ENCODE measurements around the gene PCSK5.
"Not testable (repeated sequence)": the region's sequence is repeated elsewhere in the genome, so short reads cannot be mapped to it uniquely, and the experiment has no call there.

PCSK5 gene

DNA sequence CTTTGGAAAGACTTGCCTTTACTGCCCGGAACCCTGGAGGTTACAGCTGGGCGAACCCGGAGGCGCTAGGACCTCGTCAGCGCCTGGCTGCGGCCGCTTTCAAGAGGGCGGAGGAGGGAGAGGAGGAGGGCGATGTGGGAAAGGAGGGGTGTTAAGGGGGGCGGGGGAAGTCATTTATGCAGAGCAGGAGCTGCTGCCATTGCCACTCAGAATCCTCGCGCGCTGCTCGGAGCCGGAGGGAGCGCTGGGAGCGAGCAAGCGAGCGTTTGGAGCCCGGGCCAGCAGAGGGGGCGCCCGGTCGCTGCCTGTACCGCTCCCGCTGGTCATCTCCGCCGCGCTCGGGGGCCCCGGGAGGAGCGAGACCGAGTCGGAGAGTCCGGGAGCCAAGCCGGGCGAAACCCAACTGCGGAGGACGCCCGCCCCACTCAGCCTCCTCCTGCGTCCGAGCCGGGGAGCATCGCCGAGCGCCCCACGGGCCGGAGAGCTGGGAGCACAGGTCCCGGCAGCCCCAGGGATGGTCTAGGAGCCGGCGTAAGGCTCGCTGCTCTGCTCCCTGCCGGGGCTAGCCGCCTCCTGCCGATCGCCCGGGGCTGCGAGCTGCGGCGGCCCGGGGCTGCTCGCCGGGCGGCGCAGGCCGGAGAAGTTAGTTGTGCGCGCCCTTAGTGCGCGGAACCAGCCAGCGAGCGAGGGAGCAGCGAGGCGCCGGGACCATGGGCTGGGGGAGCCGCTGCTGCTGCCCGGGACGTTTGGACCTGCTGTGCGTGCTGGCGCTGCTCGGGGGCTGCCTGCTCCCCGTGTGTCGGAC lies at the start of gene PCSK5:
TSS of gene PCSK5 (plus strand) at position 202 of the 805 bp plus-strand sequence. CDS start at position 711, 509 bp downstream.
- DNase-seq (ENCODE audit: low read depth, low spot score) = peak; percentile 81

DNA sequence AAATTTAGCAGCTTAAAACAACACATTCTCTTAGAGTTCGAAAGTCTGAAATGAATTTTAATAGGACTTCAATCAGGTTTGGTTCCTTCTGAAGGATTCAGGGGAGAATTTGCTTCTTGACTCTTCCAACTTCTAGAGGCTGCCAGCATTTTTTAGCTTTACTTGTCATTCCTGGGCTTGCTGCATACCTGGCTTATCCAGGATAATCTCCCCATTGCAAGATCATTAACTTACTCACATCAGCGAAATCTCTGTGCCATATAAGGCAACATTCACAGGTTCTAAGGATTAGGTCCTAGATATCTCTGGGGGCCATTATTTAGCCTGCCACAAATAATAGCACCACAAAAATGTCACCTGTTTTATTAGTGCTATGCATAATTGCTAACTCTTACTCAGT lies 46.2 kb upstream of the PCSK5 start:
- no peak for DNase-seq (ENCODE audit: low read depth, low spot score)

DNA sequence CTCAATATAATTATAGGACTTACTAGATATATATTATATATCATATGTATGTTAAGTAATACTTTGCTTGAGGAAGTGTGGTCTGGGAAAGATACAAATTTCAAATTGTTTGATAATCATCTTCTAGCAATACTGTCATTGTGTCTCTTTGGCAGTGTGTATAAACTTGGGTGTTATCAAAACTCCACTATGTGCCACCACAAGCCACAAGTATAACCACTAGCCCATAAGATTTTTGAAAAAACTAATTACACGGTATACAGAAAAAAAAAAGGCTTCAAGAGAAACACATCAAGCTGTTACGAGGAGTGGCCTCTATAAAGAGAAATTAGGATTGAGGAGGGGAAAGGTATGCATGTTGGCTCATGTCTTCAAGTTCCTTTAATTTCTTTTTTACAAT lies 44.7 kb upstream of the PCSK5 start:
- DNase-seq (ENCODE audit: low read depth, low spot score) = no peak

DNA sequence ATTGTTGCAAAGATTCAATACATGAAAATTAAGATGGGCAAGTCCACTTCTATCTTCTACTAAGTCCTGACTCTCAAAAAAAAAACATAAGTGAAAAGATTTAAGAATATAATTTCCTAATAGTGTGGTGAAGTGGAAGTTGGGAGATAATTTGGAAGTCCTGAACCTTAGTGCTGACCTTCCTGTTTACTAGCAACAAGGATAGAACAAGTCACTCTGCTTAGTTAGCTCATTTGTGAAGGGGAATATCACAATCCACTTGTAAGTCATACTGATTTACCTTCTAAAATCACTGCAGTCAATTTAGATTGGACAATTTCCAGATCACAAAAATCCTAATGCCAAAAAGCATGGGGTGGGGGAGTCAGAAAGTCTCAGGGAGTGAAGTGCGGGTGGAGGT lies 43.4 kb upstream of the PCSK5 start:
- no peak for DNase-seq (ENCODE audit: low read depth, low spot score)

DNA sequence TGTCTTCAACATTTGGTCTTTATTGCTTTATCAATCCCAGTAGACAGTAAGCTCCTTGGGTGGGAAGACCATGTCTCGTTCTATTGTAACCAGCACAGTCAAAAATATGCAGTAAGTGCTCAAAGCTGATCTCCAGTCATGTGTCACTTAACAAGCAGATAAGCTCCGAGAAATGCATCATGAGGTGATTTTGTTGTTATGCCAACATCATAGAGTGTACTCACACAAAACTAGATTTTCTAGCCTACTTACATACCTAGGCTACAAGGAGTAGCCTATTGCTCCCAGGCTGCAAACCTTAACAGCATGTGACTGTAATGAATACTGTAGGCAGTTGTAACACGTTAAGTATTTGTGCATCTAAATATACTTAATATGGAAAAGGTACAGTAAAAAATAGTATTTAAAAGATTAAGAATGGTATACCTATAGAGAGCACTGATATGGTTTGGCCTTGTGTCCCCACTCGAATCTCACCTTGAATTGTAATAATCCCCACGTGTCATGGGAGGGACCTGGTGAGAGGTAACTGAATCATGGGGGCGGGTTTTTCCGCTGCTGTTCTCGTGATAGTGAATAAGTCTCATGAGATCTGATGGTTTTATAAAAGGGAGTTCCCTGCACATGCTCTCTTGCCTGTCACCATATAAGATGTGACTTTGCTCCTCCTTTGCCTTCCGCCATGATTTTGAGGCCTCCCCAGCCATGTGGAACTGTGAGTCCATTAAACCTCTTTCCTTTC lies 39.8 kb upstream of the PCSK5 start:
- no peak for DNase-seq (ENCODE audit: low read depth, low spot score)

DNA sequence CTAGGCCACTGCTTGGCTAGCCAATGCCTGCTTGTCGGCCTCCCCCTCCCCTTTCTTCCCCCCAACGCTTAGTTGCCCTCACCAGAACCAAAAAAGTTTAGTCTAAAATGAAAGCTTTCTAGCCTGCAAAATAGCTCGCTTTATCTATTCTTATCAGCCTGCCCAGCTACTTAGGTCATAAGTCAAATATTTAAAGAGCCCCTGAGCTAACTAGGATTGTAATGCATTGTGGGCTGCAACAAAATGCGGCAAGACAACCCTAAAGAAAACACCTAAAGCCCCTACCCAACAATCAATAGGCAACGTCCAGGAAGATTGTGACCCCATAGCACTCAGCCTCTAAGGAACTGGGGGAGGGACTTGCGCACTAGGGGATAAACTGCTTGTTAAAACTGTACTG lies 38.6 kb upstream of the PCSK5 start:
- DNase-seq (ENCODE audit: low read depth, low spot score) = no peak

DNA sequence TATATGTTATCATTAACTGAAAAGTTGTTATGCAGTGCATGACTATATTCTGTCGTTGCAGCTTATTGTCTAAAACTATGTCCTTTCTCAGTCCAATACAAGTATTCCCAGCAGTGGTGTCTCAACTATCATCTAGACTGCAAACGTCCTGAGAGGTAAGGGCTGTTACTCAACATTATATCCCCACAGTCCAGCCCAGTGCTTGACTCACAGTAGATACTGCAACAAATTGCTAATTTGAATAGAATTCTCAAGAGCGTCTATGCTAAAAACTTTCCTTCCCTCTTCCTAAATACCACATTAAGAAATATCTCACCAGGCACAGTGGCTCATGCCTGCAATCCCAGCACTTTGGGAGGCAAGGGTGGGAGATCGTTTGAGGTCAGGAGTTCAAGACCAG lies 37.7 kb upstream of the PCSK5 start:
- DNase-seq (ENCODE audit: low read depth, low spot score) = no peak

DNA sequence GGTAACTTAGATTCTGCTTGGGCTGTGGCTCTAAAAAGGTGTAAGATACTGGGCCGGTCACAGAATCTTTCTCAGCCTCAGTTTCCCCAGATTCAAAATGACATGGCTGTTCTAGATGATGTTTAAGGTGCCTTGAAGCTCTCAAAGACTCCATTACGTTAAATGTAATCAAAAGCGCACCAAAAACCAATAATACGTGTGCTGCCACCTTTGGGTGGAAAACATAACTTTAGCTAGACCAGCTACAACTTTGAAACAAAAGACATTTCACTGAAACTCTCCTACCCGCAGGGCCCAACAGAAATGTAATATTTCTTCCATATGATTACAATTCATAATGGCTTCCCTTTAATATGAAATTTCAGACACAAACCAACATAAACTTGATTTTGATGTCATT lies 35.0 kb upstream of the PCSK5 start:
- DNase-seq (ENCODE audit: low read depth, low spot score) = no peak

DNA sequence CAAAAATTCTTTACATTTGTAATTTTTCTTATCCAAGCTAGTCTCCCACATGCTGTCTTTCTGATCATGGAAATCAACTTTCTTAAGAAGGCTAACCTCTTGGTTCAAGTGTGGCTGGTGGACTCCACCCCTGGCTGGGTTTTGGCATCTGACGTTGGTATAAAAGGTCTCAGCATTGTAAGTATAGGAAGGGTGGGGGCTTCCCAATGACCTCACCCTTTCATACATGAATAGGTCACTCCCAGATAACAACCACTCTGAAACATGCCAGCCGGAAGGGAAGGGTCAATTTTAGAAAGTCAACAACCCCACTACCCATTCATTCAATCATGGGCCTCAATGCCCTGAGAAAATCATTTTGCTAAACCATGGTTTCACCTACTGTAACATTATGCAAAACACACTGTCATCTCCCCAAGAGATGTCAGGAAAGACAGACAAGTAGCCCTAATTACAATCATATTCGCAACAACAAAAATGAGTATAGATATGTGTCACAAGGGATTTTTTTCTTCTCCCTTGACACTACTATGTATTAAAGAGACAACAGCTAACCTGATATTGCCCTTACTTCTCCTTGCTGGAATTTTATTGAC lies 31.9 kb upstream of the PCSK5 start:
- DNase-seq (ENCODE audit: low read depth, low spot score) = no peak

DNA sequence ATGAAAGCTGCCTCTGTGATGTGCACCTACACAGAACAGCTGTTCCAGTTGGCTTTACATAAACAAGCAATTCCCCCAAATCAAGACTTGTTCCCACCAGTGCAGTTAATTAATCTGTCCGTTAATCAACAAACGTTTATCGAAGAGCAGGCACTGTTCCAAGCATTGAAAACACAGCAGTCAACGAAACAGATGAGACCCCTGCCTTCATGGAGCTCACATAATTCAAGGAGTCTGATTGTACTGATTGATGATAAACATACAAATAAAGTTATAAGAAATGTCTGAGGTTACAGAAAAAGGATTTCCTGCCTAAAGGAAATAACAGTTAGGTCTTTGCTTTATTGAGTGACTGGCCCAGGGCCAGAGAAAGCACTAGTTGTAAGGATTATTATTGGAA lies 26.2 kb upstream of the PCSK5 start:
- no peak for DNase-seq (ENCODE audit: low read depth, low spot score)

DNA sequence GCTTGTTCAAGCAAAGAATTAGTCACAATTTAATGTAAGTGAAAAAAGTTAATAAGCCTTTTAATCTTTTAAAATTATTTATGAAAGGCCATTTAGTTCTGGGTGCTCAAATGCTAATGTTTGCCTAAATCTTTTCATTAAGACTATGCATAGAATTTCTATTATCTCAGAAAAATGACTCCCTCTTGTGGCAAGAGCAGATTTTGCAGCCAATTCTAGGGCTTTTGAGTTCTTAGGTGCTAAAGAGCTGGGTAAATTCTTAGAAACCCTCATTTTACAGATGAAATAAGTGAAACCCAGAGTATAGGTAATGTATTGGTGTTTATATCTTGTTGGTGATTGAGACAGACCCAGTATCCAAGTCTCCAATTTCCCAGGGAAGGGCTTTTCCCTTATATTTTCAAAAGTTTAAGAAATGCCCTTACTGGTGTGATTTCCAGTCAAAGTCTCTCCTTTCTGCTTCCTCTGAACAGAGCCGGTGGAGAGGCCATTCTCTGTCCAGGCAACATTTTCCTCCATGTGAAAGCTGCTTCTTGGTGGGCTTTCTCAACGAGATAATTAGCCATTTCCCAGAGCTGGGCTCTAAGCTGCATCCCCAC lies 24.1 kb upstream of the PCSK5 start:
- peak; percentile 12 for DNase-seq (ENCODE audit: low read depth, low spot score)

DNA sequence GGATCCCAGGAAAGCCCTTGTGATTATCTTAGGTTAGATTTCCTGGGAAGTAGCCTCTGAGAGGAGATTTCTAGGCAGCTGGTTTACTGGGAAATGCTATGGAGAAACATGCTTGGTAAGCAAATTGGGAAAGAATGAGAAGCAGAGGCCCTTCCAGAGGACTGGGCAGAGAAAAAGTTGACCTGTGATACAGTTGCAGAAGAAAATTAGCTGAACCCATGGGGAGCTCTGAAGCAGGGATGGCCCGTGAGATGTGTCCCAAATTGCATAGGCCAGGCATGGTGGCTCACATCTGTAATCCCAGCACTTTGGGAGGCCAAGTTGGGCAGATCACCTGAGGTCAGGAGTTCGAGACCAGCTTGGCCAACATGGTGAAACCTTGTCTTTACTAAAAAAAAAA lies 21.9 kb upstream of the PCSK5 start:
- DNase-seq (ENCODE audit: low read depth, low spot score) = not testable (repeated sequence)

DNA sequence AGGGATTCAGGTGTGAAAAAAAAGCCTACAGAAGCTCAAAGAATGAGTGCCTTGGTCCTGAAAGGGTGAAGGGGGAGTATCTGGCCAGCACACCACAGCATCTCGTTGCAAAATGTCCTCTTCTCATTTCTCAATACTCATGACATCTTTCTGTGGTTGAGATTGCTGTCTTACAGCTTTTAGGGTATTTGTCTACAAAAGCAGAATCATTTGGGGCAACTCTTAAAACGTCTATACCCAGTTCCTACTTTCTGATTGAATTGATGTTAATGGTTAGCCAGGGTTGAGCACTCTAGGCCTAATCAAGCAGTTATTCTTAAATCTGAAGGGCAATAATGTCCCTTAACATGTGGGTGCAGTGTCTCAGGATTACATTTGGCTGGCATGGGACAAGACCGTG lies 21.2 kb upstream of the PCSK5 start:
- DNase-seq (ENCODE audit: low read depth, low spot score) = no peak

DNA sequence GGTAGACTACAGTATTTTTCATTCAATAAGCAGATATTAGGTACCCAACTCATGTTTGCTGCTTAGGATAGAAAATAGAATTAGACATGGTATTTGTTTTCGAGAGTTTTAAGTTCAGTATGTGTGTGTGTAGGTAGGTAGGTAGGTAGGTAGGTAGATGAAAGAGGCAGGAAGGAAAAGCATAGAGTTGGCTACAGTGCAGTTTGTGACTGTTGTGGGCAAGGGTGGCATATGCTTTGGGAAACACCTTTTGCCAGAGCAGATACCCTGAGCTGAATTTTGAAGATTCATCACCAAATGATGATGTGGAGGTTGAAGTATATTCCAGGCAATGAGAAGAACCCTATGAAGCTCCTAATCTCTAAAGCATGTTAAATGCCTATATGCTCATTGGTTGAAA lies 20.0 kb upstream of the PCSK5 start:
- no peak for DNase-seq (ENCODE audit: low read depth, low spot score)

DNA sequence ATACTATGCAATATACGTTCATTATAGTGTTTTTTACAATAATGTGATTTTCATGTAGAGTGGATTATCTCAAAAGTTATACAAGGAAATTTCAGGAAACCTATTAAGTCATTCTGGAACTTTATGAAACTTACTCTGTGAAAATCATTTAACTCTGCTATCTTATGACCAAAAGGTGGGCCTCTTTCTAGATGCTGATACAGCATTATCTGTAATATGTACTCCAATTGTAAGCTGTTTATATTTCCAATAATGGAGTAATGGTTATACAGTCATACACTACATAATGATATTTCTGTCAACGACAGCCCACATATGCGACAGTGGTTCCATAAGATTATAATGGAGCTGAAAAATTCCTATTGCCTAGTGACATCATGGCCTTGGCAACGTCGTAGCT lies 18.8 kb upstream of the PCSK5 start:
- DNase-seq (ENCODE audit: low read depth, low spot score) = no peak

DNA sequence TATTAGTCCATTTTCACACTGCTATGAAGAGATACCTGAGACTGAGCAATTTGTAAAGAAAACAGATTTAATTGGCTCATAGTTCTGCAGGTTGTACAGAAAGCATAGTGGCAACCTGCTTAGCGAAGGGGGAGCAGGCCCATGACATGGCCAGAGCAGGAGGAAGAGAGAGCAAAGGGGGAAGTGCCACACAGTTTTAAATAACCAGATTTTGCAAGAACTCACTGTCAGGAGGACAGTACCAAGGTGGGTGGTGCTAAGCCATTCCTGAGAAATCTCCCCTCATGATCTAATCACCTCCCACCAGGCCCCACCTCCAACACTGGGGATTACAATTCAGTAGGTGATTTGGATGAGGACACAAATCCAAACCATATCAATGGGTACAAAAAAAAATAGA lies 16.8 kb upstream of the PCSK5 start:
- no peak for DNase-seq (ENCODE audit: low read depth, low spot score)

DNA sequence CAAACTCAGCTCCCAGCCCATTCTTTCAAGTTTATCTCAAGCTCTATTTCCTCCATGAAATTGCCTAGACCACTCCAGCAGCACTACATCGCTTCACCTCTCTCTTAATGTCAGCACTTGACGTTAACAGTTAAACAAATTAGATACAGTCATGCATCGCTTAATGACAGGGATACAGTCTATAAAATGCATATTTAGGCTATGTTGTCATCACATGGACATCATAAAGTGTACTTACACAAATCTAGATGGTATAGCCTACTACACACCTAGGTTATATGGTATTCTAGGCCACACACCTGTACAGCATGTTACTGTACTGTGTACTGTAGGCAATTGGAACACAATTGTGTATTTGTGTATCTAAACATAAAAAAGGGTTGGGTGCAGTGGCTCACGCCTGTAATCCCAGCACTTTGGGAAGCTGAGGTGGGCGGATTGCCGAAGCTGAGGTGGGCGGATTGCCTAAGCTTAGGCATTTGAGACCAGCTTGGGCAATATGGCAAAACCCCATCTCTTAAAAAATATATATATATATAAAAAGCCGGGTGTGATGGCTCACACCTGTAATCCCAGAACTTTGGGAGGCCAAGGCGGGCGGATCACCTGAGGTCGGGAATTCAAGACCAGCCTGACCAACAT lies 13.4 kb upstream of the PCSK5 start:
- DNase-seq (ENCODE audit: low read depth, low spot score) = no peak

DNA sequence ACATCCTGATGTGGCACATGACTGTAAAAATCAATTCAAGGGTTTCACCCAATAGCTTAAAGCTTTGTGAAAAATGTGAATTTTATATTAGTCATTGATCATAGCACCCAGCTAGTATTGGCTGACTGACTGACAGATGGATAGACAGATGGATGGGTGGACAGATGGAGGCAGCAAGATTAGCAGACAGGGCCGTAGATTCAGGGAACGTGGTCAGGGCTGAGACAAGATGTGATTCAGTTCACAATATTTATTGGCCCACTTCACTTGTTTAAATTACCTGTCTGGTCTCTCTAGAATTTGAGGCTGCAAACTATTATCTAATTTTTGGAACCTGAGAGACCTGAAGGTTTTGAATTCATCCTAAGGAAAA lies 12.0 kb upstream of the PCSK5 start:
- DNase-seq (ENCODE audit: low read depth, low spot score) = no peak

DNA sequence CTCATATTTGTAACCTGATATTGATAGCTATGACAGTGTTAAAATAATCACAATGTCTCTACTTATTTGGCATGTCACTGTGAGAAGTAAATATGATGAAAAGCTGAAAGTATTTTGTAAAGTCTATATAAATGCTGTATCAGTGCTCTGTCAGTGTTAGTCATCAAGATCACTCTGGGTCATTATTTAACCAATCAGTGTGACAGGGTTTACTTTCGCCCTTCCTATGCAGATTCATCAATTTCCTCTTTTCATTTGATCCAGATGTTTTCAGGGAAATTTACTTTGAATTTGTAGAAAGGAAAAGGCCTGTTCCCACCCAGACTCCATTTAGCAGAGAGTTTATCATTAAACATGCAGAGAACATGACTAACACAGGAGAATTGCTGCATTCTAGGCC lies 9.9 kb upstream of the PCSK5 start:
- DNase-seq (ENCODE audit: low read depth, low spot score) = no peak

DNA sequence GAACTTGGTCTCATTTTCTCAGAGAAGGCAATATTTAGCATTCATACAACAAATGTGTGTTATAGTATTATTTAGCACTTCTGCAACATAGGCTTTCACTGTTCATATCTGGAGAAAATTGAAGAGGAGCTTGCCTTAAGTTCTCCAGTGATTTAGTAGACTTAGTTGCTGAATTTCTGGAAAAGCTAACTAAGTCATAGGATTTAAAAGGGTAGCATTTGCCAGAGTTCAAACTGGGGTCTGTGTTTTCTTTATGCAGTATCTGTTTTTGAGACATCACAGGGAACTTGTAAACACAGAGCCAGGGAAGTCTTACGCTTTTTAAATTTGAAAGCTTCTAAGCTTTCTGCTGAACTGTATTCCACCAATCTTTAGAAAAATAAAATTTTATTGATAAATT lies 8.7 kb upstream of the PCSK5 start:
- no peak for DNase-seq (ENCODE audit: low read depth, low spot score)

DNA sequence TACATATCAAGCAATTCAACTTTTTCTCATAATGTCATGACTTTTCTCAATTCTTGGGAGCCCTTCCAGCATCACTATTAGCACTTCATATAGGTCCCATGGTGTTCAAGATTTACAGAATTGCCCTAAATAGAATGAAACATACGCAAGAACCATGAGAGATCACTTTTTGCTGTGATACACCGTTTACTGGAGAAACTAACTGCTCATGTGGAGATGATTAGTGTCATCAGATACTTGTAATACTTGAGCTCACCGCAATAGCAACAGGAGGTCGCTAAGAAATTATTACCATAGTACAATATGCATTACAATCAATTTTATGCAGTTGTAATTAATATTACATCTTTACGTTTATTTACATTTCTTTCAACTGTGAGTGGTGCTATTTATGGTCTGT lies 4.8 kb upstream of the PCSK5 start:
- DNase-seq (ENCODE audit: low read depth, low spot score) = no peak

DNA sequence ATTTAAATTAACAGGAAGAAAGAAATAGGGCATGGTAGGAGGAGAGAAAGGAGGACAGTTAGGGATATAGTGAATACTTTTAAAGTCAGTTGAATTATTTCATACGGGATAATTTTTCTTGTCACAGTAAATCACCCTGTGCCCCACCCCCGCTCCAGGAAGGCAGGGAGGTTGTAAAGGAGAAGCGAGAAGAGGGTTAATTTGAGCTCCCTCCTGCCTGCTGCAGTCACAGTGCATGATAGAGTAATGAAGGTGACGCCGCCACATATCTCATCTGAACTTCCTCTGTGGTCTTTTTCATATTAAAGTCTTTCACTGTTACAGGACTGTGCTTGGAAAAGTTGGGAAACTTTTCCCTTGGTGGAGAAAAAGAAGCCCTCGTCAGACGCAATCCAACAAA lies 896 bp upstream of the PCSK5 start:
- no peak for DNase-seq (ENCODE audit: low read depth, low spot score)

All from activated naive CD8-positive, alpha-beta T cell treated with anti-CD3 and anti-CD28 coated beads, Interleukin-2, amount 50 U/mL, for 16 hours (primary cell).